ENCODE results near the gene DENND5A.
A peak's percentile ranks its signal among the peaks of the same experiment; 100 is the strongest.
"Not testable (repeated sequence)": the region's sequence is repeated elsewhere in the genome, so short reads cannot be mapped to it uniquely, and the experiment has no call there.

The DENND5A gene

DNA sequence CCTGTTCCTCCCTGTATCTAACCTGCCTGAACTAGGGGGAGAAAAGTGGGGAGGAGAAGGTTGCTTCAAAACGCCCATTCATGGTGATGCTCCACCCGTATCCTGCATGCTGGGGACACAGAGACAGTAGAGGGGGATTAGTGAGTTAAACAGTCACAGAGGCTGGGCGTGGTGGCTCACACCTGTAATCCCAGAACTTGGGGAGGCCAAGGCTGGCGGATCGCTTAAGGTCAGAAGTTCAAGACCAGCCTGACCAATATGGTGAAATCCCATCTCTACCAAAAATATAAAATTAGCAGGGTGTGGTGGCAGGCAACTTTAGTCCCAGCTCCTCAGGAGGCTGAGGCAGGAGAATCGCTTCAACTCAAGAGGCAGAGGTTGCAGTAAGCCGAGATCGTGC, 1.8 kb upstream of the DENND5A start:
- H3K27ac ChIP-seq = no peak overlapping the region
- peaks cover 26% of the 10 kb centered on the region for H3K4me1 ChIP-seq
- H3K4me3 ChIP-seq = no peak overlapping the region
- H3K27me3 ChIP-seq = 0 out of 2 replicates have a peak, but pooled peaks cover 3% of the 10 kb centered on the region
- peaks cover 30% of the 10 kb centered on the region for H4K20me1 ChIP-seq
- H3K9ac ChIP-seq = no peak overlapping the region
- TF ChIP-seq Cebpa-rat (IDR thresholded peaks at IDR 0.05) = no peak
- no peak overlapping the region for H3K4me2 ChIP-seq
- H3K36me3 ChIP-seq = no peaks in the 10 kb centered on the region
- no peaks in the 10 kb centered on the region for H3K9me3 ChIP-seq

DNA sequence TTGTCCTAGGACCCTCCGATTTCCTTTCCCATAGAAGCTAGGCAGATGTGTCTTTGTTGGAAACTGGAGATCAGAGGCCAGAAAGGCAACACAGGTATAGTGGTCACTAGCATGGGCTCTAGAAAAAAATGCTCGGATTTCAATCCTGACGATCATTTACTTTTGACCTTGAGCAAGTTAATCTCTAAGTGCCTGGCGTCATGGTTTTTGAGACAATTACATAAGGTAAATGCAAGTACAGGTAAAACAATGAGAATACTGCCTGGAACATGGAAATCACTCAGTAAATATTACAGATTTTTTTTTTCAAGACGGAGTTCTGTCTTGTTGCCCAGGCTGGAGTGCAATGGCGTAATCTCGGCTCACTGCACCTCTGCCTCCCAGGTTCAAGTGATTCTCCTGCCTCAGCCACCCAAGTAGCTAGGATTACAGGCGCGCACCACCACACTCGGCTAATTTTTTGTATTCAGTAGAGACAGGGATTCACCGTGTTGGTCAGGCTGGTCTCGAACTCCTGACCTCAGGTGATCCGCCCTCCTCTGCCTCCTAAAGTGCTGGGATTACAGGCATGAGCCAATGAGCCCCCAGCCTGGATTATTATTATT, 1.1 kb upstream of the DENND5A start:
- no peaks in the 10 kb centered on the region for H3K9me3 ChIP-seq
- no peak overlapping the region for H3K9ac ChIP-seq
- H3K4me1 ChIP-seq = peaks cover 33% of the 10 kb centered on the region
- 0 out of 2 replicates have a peak, but pooled peaks cover 3% of the 10 kb centered on the region for H3K27me3 ChIP-seq
- peak overlapping the region; percentile 98; the same call in 1 of the 2 replicates for H3K4me3 ChIP-seq
- no peak for TF ChIP-seq Cebpa-rat (IDR thresholded peaks at IDR 0.05)
- H4K20me1 ChIP-seq = peaks cover 37% of the 10 kb centered on the region
- H3K4me2 ChIP-seq = peak overlapping the region; percentile 79; the same call in 1 of the 2 replicates
- H3K27ac ChIP-seq = no peak overlapping the region
- no peaks in the 10 kb centered on the region for H3K36me3 ChIP-seq

DNA sequence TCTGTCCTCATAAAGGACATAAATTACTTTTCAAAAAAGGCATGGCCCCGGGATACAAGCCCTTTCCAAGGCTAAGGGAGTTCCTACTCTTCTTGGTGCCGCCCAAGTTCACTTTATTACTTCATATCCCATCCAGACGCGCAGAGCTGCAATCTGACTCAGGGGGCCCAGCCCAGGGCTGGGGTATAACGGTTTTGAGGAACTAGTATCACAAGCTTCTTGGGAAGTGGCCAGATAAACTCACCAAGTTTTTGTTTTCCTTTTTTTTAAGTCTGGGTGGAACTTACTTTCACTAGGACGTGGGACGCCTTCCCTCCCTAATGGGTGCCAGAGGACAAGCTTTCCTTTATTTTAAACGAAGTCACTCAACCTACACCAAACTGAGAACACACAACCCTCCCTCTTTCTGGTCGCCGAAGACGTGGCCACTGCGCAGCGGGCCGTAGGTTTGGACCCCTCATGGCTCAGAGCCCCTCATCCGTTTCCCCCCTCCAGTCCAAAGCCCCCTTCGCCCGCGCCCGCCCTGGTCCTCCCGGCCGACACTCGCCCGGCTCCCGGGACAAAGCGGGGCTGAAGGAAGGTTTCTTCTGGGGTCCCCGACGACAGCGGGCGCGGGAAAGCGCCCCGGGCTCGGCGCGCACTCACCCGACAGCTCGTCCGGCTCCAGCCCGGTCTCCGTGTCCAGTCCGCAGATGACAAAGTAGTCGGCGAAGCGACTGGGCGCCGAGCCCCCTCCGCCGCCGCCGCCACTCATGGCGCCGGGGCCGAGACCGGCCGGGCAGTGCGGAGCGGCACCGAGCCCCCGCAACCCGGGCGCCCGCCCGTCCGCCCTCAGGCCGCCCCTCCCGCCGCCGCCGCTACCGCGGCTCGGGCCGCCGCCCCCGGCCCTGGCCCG, 587 bp downstream of the DENND5A start:
- no peaks in the 10 kb centered on the region for H3K36me3 ChIP-seq
- H3K4me2 ChIP-seq = peak overlapping the region; percentile 79
- H3K4me1 ChIP-seq = peaks cover 42% of the 10 kb centered on the region
- 0 out of 2 replicates have a peak, but pooled peaks cover 3% of the 10 kb centered on the region for H3K27me3 ChIP-seq
- H3K9ac ChIP-seq = peak overlapping the region; percentile 95
- peaks cover 53% of the 10 kb centered on the region for H4K20me1 ChIP-seq
- peak overlapping the region; percentile 98 for H3K4me3 ChIP-seq
- TF ChIP-seq Cebpa-rat (IDR thresholded peaks at IDR 0.05) = no peak
- peak overlapping the region; percentile 91 for H3K27ac ChIP-seq
- no peaks in the 10 kb centered on the region for H3K9me3 ChIP-seq

DNA sequence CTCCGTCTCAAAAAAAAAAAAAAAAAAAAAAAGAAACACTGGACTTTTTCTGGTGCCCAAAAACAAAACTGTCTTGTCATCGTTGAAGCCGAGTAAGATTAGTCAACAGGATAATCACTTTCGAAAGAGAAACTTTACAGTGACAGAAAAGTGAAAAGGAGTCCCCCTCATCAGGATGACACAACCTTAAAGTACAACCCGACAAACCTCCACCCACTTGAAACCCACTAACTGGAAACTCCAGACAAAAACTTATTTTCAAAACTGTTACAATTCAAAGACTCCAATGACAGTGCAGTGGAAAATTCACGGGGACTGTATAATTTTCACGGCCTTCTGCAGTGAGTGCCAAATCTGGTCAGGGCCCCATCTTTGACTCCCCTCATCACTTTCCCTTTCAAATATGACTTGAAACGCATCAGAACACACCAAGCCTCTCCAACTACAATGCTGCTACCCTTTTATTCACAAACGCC, 1.3 kb downstream of the DENND5A start:
- no peaks in the 10 kb centered on the region for H3K9me3 ChIP-seq
- H3K4me3 ChIP-seq = peak overlapping the region; percentile 98
- H3K4me2 ChIP-seq = peak overlapping the region; percentile 79
- peaks cover 42% of the 10 kb centered on the region for H3K4me1 ChIP-seq
- H3K36me3 ChIP-seq = no peaks in the 10 kb centered on the region
- peaks cover 60% of the 10 kb centered on the region for H4K20me1 ChIP-seq
- 0 out of 2 replicates have a peak, but pooled peaks cover 3% of the 10 kb centered on the region for H3K27me3 ChIP-seq
- TF ChIP-seq Cebpa-rat (IDR thresholded peaks at IDR 0.05) = no peak
- peak overlapping the region; percentile 91 for H3K27ac ChIP-seq
- peak overlapping the region; percentile 95 for H3K9ac ChIP-seq

DNA sequence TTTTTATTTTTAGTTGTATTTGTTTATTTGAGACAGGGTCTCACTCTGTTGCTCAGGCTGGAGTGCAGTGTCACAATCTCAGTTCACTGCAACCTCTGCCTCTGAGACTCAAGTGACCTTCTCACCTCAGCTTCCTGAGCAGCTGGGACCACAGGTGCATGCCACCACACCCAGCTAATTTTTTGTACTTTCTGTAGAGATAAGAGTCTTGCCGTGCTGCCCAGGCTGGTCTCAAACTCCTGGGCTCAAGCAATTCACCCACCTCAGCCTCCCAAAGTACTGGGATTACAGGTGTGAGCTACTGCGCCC, 4.4 kb downstream of the DENND5A start:
- H3K9me3 ChIP-seq, H3K9ac ChIP-seq, H3K36me3 ChIP-seq, H3K27me3 ChIP-seq, H3K27ac ChIP-seq, H3K4me3 ChIP-seq: not testable (repeated sequence)
- H3K4me1 ChIP-seq = peaks cover 40% of the 10 kb centered on the region
- peaks cover 85% of the 10 kb centered on the region for H4K20me1 ChIP-seq
- H3K4me2 ChIP-seq = peak overlapping the region; percentile 66

DNA sequence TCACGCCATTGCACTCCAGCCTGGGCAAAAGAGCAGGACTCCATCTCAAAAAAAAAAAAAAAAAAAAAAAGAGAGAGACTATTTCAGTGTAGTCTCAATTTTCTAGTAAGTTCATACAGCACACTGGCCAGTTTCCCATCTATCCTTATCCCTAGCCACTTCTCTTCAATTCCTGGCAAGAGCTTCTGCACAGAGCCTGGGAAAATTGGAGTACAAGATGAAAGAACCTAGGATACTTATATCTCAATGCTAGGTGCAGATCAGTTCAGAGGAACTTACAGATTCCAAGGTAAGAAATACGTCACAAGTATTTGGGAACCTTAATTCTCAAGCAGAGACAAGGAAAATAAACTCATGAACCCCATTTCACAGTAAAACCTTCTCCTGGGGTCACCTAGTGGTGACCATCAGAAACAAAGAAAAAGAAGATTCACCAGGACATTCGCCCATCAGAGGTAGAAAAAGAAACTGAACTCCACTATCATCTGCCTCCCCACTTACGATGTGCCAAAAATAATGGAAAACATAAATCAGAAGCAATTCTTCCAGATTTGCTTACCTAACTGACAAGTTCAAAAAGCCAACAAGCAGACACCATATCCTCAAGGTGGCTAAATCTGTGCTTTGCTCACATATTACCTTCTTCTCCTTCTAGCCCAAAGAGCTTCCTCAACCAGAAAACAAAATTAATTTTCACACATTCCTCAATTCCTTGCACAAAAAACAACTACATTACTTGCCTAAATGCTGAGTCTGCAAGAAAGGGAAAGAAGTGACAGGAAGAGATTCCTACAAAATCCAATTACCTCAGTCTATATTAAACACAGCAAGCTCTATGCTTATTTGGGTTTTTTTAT, 4.9 kb downstream of the DENND5A start:
- H3K9me3 ChIP-seq = peaks cover 4% of the 10 kb centered on the region; the same call in 1 of the 2 replicates
- no peaks in the 10 kb centered on the region for H3K27me3 ChIP-seq
- no peak overlapping the region for H3K9ac ChIP-seq
- H3K4me2 ChIP-seq = peak overlapping the region; percentile 66
- peaks cover 13% of the 10 kb centered on the region for H3K36me3 ChIP-seq
- H4K20me1 ChIP-seq = peaks cover 86% of the 10 kb centered on the region
- H3K4me1 ChIP-seq = peaks cover 35% of the 10 kb centered on the region
- H3K4me3 ChIP-seq = no peak overlapping the region
- H3K27ac ChIP-seq = no peak overlapping the region
- TF ChIP-seq Cebpa-rat (IDR thresholded peaks at IDR 0.05) = no peak

DNA sequence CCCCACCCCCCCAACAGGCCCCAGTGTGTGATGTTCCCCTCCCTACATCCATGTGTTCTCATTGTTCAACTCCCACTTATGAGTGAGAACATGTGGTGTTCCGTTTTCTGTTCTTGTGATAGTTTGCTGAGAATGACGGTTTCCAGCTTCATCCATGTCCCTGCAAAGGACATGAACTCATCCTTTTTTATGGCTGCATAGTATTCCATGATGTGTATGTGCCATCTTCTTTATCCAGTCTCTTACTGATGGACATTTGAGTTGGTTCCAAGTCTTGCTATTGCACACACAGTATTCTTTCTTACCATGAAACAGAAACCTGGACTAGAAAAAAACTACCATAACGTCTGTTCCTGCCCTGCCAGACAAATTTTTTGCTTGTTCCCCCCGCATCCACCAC, 6.9 kb downstream of the DENND5A start:
- H4K20me1 ChIP-seq = peaks cover 97% of the 10 kb centered on the region
- peaks cover 16% of the 10 kb centered on the region for H3K36me3 ChIP-seq
- H3K27me3 ChIP-seq, H3K9ac ChIP-seq, H3K27ac ChIP-seq, H3K9me3 ChIP-seq, H3K4me3 ChIP-seq, H3K4me2 ChIP-seq: not testable (repeated sequence)
- peaks cover 41% of the 10 kb centered on the region for H3K4me1 ChIP-seq

DNA sequence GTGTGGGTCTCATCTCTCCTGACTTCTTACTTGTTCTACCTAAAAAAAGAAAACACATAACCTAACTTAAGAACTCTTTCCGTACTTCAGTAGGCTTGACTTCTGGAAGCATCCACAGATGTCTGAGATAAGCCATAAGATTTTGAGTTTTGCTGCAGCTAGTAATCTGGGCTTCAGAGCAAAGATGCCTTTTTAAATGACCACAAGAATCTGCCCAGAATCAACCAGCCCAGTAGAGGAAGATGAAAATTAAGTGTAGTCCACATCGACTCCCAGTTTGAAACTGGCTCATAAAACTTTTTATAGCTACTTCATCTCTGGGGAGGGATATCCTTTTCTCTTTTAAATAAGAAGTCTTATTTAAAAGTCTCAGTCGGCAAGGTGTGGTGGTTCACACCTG, 10.7 kb downstream of the DENND5A start:
- peaks cover 4% of the 10 kb centered on the region; the same call in 1 of the 2 replicates for H3K9me3 ChIP-seq
- no peak for TF ChIP-seq Cebpa-rat (IDR thresholded peaks at IDR 0.05)
- no peak overlapping the region for H3K27ac ChIP-seq
- H3K4me2 ChIP-seq = no peak overlapping the region
- H3K4me3 ChIP-seq = no peak overlapping the region
- no peaks in the 10 kb centered on the region for H3K27me3 ChIP-seq
- H3K4me1 ChIP-seq = peaks cover 40% of the 10 kb centered on the region
- H4K20me1 ChIP-seq = peaks cover 97% of the 10 kb centered on the region
- peaks cover 16% of the 10 kb centered on the region for H3K36me3 ChIP-seq
- H3K9ac ChIP-seq = no peak overlapping the region

DNA sequence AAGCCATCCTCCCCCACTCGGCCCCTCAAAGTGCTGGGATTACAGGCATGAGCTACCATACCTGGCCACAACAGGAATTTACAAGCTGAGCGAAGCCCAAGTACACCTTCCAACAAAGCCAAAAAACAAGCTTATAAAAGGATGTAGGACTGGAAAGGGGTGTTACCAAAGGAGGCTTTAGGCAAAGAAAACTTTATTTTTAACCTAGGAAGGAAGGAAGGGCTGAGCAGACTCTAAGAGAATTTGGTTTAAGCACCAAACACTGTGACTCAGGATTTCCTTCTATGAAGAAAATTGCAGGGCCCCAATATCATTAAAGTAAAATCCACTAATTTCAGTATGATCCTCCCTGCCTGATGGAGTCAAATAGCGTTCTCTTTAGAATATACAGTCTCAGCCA, 12.1 kb downstream of the DENND5A start:
- Histone ChIP-seq H3K27ac (no peak overlapping the region), H3K9ac (peak overlapping the region; percentile 31; the same call in 1 of the 2 replicates), H3K4me3 (no peak overlapping the region)

More for the DNA sequence above, 12.1 kb downstream of the DENND5A start:
- Histone ChIP-seq H4K20me1 (peaks cover 98% of the 10 kb centered on the region), H3K4me2 (peak overlapping the region; percentile 73), H3K4me1 (peaks cover 42% of the 10 kb centered on the region), H3K9me3 (no peaks in the 10 kb centered on the region), H3K27me3 (no peaks in the 10 kb centered on the region), H3K36me3 (peaks cover 11% of the 10 kb centered on the region)
- no peak for TF ChIP-seq Cebpa-rat (IDR thresholded peaks at IDR 0.05)

Measured in BLaER1 (cell line).